ENCODE results near the gene BPGM. TPM values are rescaled to one million over a fixed set of nuclear protein-coding genes. Genes with fewer than 3 reads are reported as not detected.
A peak's percentile ranks its signal among the peaks of the same experiment; 100 is the strongest.
"Not testable (repeated sequence)": the region's sequence is repeated elsewhere in the genome, so short reads cannot be mapped to it uniquely, and the experiment has no call there.

Gene BPGM
- total RNA-seq, 8 experiments from 2014 or later: 9.2 to 34.4 (median 19.8) TPM

DNA sequence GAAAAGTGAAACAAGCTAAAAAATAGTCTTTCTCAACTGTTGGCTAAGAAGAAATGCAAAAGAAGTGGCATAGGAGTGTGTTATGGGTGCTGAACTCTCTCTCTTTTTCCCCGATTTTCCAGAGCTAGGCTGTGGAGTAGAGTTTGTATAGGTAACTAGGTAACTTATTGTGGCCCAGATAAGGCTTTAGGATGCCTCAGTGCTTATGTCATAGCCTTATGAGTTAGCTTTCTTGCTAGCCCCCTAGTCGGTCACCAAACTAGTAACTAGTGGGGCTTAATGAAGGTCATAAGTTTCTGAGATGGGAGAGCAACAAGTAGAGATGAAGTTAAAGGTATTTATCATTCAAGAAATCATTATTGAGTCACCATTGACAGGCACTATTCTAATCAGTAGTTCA is 32.4 kb downstream of the BPGM start:
- Histone ChIP-seq H3K4me1 (replicated peaks in 1 of 2) (no peaks in the 10 kb centered on the region), H3K4me3 (no peak overlapping the region), H3K27ac (no peak overlapping the region)
- 60 to 100% (median 84%) methylated on average over 1 to 2 of the region's 2 CpGs for WGBS, 10 experiments
- in situ Hi-C loops (cut with MboI; ENCODE audit: low pct_unique_long_range_greater_than_20kb in 2 of 9, low sequenced_read_pairs in 9 of 9, unreplicated experiment in 9 of 9): loop anchor here in 2 of 9 experiments (25.0 kb wide), 1 partner anchor 283 kb away; no protein-coding TSS in a partner anchor
- no peak for ATAC-seq (replicated peaks in 6 of 8)

DNA sequence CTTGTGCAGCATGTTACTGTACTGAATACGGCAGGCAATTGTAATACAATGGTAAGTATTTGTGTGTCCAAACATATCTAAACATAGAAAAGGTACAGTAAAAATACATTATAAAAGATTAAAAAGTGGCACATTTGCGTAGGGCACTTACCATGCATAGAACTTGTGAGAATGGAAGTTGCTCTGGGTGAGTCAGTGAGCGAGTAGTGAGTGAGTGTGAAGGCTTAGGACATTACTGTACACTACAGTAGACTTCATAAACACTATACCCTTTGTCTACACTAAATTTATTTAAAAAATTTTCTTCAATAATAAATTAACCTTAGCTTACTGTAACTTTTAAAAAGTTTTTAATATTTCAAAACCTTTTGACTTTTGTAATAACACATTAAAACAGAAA is 37.5 kb downstream of the BPGM start:
- ATAC-seq (replicated peaks in 6 of 8): no peak
- in situ Hi-C loops (cut with MboI; ENCODE audit: low pct_unique_long_range_greater_than_20kb in 2 of 9, low sequenced_read_pairs in 9 of 9, unreplicated experiment in 9 of 9): loop anchor here in 2 of 9 experiments (25.0 kb wide), 1 partner anchor 278 kb away; no protein-coding TSS in a partner anchor
- Histone ChIP-seq H3K27ac (no peak overlapping the region), H3K4me1 (replicated peaks in 1 of 2) (no peaks in the 10 kb centered on the region), H3K4me3 (no peak overlapping the region)
- 65 to 100% (median 96%) methylated on average over 2 to 3 of the region's 3 CpGs; no CpG with 5 or more reads in 1 of the 10 experiments for WGBS, 10 experiments

DNA sequence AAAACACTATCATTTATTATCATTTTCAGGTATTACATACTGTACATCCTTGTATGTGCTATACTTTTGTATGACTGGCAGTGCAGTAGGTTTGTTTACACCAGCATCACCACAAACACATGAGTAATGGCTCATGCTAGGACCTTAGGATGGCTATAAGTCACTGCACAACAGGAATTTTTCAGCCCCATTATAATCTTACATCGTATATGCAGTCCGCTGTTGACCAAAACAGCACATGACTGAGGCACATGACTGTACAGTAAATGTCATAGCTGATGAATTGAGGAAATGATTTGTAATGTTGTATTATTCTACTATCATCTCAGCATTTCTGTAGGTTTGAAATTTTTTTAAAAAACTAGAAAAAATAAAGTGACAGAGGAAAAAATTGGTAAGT is 38.6 kb downstream of the BPGM start:
- in situ Hi-C loops (cut with MboI; ENCODE audit: low pct_unique_long_range_greater_than_20kb in 2 of 9, low sequenced_read_pairs in 9 of 9, unreplicated experiment in 9 of 9): loop anchor here in 2 of 9 experiments (25.0 kb wide), 1 partner anchor 277 kb away; no protein-coding TSS in a partner anchor
- WGBS, 10 experiments: 50 to 100% (median 91%) methylated on average over 1 to 2 of the region's 2 CpGs; no CpG with 5 or more reads in 2 of the 10 experiments

DNA sequence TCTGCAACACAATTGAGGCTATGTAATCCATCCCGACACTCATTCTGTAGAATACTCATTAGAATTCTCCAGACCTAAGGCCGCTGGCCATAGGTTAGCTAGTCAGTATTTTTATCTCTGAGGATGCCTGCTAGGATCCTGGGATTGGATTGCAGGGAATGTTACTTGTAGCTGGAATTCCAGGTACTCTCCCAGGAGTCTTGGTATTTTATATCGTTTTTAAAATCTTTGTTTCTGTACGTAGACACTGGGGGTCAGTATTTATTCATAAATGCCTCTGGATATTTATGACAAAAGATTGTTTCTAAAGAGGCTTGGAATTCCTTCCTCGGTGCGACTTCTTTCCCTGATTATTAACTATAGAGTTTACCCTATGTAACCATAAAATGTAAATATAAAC is 40.1 kb downstream of the BPGM start:
- Histone ChIP-seq H3K27ac (no peak overlapping the region), H3K4me1 (replicated peaks in 1 of 2) (no peaks in the 10 kb centered on the region), H3K4me3 (no peak overlapping the region)
- in situ Hi-C loops (cut with MboI; ENCODE audit: low pct_unique_long_range_greater_than_20kb in 2 of 9, low sequenced_read_pairs in 9 of 9, unreplicated experiment in 9 of 9): loop anchor here in 2 of 9 experiments (25.0 kb wide), 1 partner anchor 276 kb away; no protein-coding TSS in a partner anchor
- WGBS, 10 experiments: 10 to 80% (median 47%) methylated on average over 1 to 6 of the region's 6 CpGs
- peak in 1 of 8 experiments; percentile 59 for ATAC-seq (replicated peaks in 6 of 8)

More for the DNA sequence above, 38.6 kb downstream of the BPGM start:
- no peak overlapping the region for H3K4me3 ChIP-seq
- no peaks in the 10 kb centered on the region for H3K4me1 ChIP-seq (replicated peaks in 1 of 2)
- no peak overlapping the region for H3K27ac ChIP-seq
- peak in 2 of 8 experiments; percentile 33 to 62 for ATAC-seq (replicated peaks in 6 of 8)

DNA sequence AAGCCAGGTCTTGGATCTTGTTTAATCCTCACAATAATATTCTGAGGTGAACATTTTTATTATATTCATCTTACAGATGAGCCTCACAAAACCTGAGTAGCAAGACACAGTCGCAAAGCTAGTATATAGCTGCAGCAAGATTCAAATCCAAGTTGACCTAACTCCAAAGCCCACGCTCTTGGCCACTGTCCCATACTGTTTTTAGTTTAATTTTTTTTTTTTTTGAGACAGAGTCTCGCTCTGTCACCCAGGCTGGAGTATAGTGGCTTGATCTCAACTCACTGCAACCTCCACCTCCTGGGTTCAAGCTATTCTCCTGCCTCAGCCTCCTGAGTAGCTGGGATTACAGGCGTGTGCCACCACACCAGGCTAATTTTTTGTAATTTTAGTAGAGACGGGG is 42.9 kb downstream of the BPGM start:
- 36 to 90% (median 61%) methylated on average over 1 to 4 of the region's 5 CpGs; no CpG with 5 or more reads in 4 of the 10 experiments for WGBS, 10 experiments
- in situ Hi-C loops (cut with MboI; ENCODE audit: low pct_unique_long_range_greater_than_20kb in 2 of 9, low sequenced_read_pairs in 9 of 9, unreplicated experiment in 9 of 9): loop anchor here in 2 of 9 experiments (25.0 kb wide), 1 partner anchor 273 kb away; no protein-coding TSS in a partner anchor
- H3K27ac ChIP-seq; H3K4me3 ChIP-seq; H3K4me1 ChIP-seq (replicated peaks in 1 of 2): not testable (repeated sequence)
- ATAC-seq (replicated peaks in 6 of 8): peak in 1 of 8 experiments; percentile 31

DNA sequence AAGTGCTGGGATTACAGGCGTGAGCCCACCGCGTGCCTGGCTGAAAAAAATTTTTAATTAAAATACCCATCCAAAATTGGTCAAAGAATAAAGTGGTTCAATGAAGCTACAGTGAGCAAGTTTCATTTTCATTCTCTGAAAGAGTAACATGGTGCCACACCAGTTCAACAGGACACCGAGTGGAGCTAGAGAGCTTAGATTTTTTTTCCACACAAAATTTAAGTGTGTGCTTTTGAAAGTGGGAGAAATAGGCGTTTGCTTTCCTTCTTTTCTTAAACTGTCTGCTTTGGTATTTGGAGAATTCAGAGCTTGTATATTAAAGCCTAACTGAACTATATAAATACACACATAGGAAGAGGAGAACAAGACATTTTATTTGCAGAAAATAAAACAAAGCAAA is 43.4 kb downstream of the BPGM start:
- 15 to 95% (median 73%) methylated on average over 1 to 5 of the region's 5 CpGs for WGBS, 10 experiments
- Histone ChIP-seq H3K4me3 (no peak overlapping the region), H3K27ac (no peak overlapping the region), H3K4me1 (replicated peaks in 1 of 2) (no peaks in the 10 kb centered on the region)
- in situ Hi-C loops (cut with MboI; ENCODE audit: low pct_unique_long_range_greater_than_20kb in 2 of 9, low sequenced_read_pairs in 9 of 9, unreplicated experiment in 9 of 9): loop anchor here in 2 of 9 experiments (25.0 kb wide), 1 partner anchor 272 kb away; no protein-coding TSS in a partner anchor
- ATAC-seq (replicated peaks in 6 of 8): peak in 4 of 8 experiments; percentile 57 to 84 (median 70)

DNA sequence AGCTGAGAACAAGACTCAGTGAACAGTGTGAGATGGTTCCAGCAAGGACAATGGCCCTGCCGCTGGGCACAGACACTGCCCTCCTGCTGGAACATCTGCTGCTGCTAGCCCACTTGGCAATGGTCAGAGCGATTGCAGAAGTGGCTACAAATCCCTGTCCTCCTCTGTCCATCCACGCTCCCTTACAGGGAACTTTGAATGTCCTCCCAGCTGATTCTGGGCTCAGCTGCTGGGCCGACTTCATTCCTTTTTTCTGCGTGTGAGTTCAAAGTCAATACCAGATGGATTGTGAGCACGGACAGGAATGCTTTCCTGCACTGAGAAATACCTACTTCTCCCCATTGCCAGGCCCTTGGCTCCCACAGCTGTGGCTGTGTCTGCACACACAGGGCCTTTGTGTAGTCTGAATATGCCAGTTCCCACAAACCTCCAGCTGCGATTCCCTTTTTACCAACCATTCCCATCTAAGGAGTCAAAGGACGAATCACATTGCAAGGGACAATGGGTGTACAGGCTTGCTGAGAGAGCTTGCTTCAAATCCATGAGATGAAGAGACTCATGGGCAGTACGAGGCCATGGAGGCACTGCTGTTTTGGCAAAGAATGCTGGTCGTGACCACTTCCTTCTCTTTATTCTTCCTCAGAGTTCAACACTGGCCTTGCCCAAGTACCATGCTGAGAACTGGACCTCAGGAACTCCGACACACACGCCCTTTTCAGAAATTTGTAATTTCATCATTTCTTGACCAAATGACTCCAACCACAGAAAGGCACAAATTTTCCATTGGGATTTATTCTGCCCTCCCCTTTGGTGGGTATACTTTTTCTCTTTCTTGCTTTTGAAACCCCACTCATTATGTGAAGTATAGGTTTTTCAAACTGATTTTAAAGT is 44.2 kb downstream of the BPGM start:
- 30 to 100% (median 83%) methylated on average over 2 to 10 of the region's 12 CpGs; no CpG with 5 or more reads in 1 of the 10 experiments for WGBS, 10 experiments
- peak in 3 of 8 experiments; percentile 5 to 59 (median 27) for ATAC-seq (replicated peaks in 6 of 8)

DNA sequence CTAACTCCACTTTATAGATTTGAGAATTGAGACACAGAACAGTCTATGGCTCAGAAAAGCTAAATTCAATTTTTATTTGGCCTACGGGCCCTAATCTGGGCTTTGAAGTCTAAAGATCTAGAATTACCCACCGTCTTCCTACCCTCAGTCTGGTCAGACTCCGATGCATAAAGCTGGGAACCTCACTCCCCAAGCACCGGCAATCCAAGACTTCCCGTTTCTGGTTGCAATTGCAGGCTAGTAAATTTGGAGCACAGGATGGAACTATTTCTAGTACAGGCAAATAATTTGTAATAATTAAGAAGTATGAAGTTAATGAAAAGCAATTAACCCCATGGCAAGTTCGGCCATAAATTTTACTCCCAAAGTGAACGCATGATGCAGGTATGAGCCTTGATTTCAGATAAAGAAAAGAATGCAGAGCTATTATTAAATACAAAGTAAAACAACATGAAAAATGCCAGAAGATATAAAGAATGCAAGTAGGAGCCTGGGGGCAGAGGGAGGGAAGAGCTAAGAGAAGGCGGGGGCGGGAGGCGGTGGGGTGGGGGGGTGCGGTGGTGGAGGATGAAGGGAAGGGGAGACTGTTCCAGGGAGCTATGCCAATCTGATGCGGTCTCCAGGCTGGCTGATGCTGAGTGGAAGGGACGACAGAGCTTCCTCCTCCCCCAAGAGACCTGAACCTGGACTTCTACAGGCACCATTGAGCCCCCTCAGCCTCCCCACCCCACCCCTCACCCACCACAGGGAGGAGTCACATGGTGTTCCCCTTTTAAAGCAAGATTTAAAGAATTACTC is 45.1 kb downstream of the BPGM start:
- Histone ChIP-seq H3K4me1 (replicated peaks in 1 of 2) (no peaks in the 10 kb centered on the region), H3K4me3 (no peak overlapping the region), H3K27ac (no peak overlapping the region)
- WGBS, 10 experiments: 60 to 94% (median 89%) methylated on average over 1 to 7 of the region's 13 CpGs; no CpG with 5 or more reads in 1 of the 10 experiments
- ATAC-seq (replicated peaks in 6 of 8): no peak
- in situ Hi-C loops (cut with MboI; ENCODE audit: low pct_unique_long_range_greater_than_20kb in 2 of 9, low sequenced_read_pairs in 9 of 9, unreplicated experiment in 9 of 9): loop anchor here in 2 of 9 experiments (25.0 kb wide), 1 partner anchor 271 kb away; no protein-coding TSS in a partner anchor

More for the DNA sequence above, 44.2 kb downstream of the BPGM start:
- no peaks in the 10 kb centered on the region for H3K4me1 ChIP-seq (replicated peaks in 1 of 2)
- no peak overlapping the region for H3K27ac ChIP-seq
- no peak overlapping the region for H3K4me3 ChIP-seq
- in situ Hi-C loops (cut with MboI; ENCODE audit: low pct_unique_long_range_greater_than_20kb in 2 of 9, low sequenced_read_pairs in 9 of 9, unreplicated experiment in 9 of 9): loop anchor here in 2 of 9 experiments (25.0 kb wide), 1 partner anchor 271 kb away; no protein-coding TSS in a partner anchor

DNA sequence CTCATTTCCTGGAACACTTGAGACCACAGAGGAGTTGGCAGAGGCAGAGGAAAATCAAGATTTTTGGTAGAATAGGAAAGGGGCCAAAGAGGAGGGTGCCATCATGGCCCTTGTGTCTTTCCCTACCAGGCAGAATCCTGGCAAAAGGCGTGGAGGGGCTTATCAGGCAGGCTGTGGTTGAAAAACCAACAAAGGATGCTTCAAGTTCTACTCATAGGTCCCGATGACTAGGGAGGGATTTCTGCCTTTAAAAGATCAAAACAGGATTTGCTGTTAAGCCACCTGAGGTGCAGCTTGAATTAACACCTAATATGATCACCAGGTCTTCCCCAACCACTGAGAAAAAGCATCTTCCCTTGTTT is 45.7 kb downstream of the BPGM start:
- no peak overlapping the region for H3K4me3 ChIP-seq
- H3K27ac ChIP-seq: no peak overlapping the region
- no peaks in the 10 kb centered on the region for H3K4me1 ChIP-seq (replicated peaks in 1 of 2)
- 40 to 83% (median 81%) methylated on average over 1 to 2 of the region's 2 CpGs; no CpG with 5 or more reads in 3 of the 10 experiments for WGBS, 10 experiments
- ATAC-seq (replicated peaks in 6 of 8): no peak
- in situ Hi-C loops (cut with MboI; ENCODE audit: low pct_unique_long_range_greater_than_20kb in 2 of 9, low sequenced_read_pairs in 9 of 9, unreplicated experiment in 9 of 9): loop anchor here in 2 of 9 experiments (25.0 kb wide), 1 partner anchor 270 kb away; no protein-coding TSS in a partner anchor

DNA sequence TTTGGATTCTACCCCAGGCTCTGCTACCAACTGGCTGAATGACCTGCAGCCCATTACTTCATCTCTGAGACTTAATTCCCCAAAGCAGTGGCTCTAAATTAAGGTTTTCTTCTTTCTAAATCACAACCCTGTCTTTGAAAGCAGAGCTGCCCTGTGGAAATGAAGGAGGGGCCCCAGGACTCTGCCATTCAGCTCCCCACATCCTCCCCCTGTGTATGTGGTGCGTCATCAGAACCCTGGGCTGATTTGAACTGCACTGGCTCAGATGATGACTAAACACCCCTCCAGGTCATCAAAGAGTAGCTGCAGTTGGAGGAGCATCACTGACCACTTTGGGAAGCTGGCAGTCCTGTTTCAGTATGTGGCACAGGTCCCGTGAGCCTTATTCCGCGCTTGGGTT is 46.6 kb downstream of the BPGM start:
- in situ Hi-C loops (cut with MboI; ENCODE audit: low pct_unique_long_range_greater_than_20kb in 2 of 9, low sequenced_read_pairs in 9 of 9, unreplicated experiment in 9 of 9): loop anchor here in 2 of 9 experiments (25.0 kb wide), 1 partner anchor 269 kb away; no protein-coding TSS in a partner anchor
- no peaks in the 10 kb centered on the region for H3K4me1 ChIP-seq (replicated peaks in 1 of 2)
- 0 to 94% (median 50%) methylated on average over 1 to 3 of the region's 4 CpGs; no CpG with 5 or more reads in 6 of the 10 experiments for WGBS, 10 experiments
- H3K4me3 ChIP-seq: no peak overlapping the region
- no peak overlapping the region for H3K27ac ChIP-seq
- ATAC-seq (replicated peaks in 6 of 8): peak in 4 of 8 experiments; percentile 61 to 87 (median 72)

DNA sequence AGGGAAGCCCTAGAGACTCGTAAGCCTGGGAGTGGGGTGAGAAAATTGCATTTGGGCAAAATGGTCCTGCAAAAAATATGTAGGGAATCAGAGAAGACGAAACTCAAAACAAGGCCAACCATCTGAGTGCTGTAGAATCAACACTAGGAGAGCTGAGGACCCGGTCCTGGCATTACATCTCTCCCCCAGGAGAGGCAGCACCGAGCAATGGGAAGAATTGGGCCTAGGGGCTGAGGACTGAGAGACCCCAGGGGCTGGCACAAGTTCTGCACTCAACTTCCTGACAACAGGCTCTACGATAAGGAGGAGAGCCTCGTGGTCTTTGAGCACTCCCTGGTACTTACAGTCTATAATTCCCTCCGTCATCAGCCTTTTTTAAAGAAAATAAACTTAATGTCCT is 47.6 kb downstream of the BPGM start:
- WGBS, 10 experiments: 32 to 100% (median 78%) methylated on average over 1 to 6 of the region's 7 CpGs
- no peaks in the 10 kb centered on the region for H3K4me1 ChIP-seq (replicated peaks in 1 of 2)
- no peak overlapping the region for H3K4me3 ChIP-seq
- no peak for ATAC-seq (replicated peaks in 6 of 8)
- in situ Hi-C loops (cut with MboI; ENCODE audit: low pct_unique_long_range_greater_than_20kb in 2 of 9, low sequenced_read_pairs in 9 of 9, unreplicated experiment in 9 of 9): loop anchor here in 2 of 9 experiments (25.0 kb wide), 1 partner anchor 268 kb away; no protein-coding TSS in a partner anchor
- no peak overlapping the region for H3K27ac ChIP-seq

DNA sequence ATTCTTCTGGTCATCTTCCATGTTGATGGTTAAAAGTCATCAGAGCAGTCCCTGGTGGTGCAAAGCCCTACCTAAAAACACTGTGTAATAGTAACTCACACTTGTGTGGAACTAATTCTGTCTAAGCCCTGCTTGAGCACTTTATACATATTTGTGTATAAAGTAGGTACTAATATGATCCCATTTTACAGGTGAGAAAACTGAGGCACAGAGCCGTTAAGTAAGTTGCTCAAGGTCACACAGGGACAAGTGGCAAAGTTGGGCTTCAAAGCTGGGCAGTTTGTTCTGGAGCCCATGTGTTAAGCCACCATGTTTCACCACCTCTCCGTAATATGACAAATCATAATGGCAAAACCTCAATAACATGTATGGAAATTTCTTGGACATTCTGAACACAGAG is 48.1 kb downstream of the BPGM start:
- no peak for ATAC-seq (replicated peaks in 6 of 8)
- Histone ChIP-seq H3K27ac (no peak overlapping the region), H3K4me1 (replicated peaks in 1 of 2) (no peaks in the 10 kb centered on the region), H3K4me3 (no peak overlapping the region)
- in situ Hi-C loops (cut with MboI; ENCODE audit: low pct_unique_long_range_greater_than_20kb in 2 of 9, low sequenced_read_pairs in 9 of 9, unreplicated experiment in 9 of 9): loop anchor here in 2 of 9 experiments (25.0 kb wide), 1 partner anchor 268 kb away; no protein-coding TSS in a partner anchor
- 17 to 100% (median 98%) methylated on average over 1 to 2 of the region's 2 CpGs; no CpG with 5 or more reads in 2 of the 10 experiments for WGBS, 10 experiments
